Measurements from ENCODE around the gene SLC25A13.
"Not testable (repeated sequence)": the region's sequence is repeated elsewhere in the genome, so short reads cannot be mapped to it uniquely, and the experiment has no call there.

The SLC25A13 gene

DNA sequence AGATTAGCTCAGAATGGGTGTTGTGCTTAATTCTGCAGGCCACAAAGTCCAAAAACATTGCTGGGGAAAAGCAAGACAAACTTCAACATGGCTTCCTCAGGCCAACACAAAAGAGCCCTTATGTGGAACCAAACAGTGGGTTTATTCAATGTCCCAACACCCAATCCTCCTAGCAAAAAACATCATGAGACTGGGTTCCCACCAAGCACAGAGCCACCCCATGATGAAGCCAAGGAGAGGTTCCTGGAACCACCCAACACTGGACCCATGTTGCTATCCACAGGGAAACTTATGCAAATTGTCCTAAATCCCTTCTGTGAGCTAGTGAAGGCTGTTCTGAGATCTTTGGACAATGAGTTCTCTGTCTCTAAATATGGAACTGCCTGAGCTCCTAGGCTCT is 24.0 kb downstream of the SLC25A13 start:
- DNase-seq, result no peak

DNA sequence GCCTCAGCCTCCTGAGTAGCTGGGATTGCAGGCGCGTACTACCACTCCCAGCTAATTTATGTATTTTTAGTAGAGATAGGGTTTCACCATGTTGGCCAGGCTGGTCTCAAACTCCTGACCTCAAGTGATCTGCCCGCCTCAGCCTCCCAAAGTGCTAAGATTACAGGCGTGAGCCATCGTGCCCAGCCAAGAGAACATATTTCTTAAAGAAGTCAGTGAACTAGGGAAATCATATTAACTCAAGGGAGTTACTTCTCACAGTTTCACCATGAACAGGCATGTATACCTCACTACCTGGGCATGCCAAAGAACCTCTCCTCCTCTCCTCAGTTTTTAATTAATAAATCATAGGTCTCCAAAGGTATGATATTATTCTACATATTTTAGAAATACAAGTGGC is 24.5 kb downstream of the SLC25A13 start:
- DNase-seq, result not testable (repeated sequence)

DNA sequence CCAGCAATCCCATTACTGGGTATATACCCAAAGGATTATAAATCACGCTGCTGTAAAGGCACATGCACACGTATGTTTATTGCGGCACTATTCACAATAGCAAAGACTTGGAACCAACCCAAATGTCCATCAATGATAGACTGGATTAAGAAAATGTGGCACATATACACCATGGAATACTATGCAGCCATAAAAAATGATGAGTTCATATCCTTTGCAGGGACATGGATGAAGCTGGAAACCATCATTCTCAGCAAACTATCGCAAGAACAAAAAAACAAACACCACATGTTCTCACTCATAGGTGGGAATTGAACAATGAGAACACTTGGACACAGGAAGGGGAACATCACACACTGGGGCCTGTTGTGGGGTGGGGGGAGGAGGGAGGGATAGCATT is 28.0 kb downstream of the SLC25A13 start:
- not testable (repeated sequence) for DNase-seq

DNA sequence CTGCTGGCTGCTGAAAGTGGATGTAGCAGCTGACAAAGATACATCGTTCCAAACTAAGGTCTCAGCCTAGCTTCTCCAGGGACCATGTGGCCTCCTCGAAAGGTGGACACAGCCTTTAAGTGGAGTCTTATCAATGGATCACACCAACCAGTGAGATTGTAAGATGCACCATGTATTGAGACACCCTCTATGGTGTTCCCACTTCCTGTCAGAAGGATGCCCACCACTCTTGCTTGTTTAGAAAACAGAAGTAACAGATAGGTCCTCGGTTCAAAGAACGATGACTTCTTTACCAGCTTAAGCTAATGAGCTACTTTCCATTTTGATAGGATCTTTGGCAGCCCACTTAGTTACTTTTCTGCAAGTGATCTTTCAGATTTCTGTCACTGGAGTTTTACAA is 34.3 kb downstream of the SLC25A13 start:
- no peak for DNase-seq

DNA sequence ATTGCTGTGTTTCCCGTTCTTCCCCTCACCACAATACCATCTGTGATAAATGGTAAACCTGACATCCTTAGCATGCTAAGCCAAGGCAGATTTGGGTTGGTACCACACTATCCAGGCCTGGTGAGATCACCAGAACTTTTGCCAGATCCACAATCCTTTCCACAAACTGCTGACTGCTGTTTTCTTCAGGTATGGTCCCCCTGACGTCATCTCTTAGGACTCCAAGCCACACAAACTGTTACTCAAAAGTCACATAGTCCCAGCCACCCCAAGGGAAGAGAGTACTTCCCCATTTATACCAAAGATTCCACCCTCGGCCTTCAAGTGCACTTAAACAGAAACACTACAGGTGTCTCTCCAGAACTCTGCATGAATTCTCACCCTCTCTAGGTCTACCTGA is 34.8 kb downstream of the SLC25A13 start:
- DNase-seq, result no peak

DNA sequence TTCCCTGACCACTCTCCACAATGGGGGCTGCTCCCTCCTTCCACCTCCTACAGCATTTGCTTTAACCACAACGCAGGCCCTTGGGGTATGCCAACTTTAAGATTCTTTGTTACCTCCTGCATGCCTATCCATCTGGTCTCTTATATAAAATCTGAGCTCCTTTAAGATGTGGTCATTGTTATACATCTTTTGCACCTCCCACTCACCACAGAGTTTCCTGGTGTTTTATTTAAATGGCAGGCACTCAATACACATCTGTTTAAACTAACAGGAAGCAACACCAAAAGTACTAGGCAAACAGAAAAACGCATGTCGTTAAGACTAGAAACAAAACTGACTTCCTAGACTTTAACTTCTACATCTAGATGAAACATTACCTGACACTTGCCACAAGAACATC is 36.3 kb downstream of the SLC25A13 start:
- no peak for DNase-seq

DNA sequence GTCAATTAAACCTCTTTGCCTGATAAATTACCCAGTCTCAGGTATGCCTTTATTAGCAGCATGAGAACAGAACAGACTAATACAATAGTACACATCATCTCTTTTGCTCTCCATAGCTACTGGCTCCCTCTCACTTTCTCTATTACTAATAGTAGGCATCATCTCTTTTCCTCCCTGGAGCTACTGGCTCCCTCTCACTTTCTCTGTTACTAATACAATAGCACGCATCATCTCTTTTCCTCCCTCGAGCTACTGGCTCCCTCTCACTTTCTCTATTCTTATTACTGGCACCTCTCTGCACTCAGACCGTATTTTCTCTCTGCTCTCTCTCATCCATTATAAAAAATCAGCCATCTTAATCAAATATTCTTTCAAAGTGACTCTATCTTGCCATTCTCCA is 37.1 kb downstream of the SLC25A13 start:
- no peak for DNase-seq

DNA sequence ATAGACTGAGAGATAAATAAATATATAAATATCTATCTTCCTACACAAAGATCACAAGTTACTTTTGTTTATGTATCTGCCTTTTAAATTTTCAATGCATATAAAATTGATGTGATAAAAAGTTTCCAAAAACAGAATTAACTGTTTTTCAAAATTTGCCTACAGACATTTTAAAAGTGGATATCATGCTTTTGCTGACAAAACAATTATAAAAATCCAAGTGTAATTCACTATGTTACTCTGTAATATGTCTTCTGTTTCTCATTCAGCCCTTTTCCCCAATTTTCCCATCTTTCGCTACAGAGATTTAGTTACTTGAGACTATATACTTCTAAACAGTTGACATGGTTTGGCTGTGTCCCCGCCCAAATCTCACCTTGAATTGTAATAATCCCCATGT is 37.7 kb downstream of the SLC25A13 start:
- no peak for DNase-seq

DNA sequence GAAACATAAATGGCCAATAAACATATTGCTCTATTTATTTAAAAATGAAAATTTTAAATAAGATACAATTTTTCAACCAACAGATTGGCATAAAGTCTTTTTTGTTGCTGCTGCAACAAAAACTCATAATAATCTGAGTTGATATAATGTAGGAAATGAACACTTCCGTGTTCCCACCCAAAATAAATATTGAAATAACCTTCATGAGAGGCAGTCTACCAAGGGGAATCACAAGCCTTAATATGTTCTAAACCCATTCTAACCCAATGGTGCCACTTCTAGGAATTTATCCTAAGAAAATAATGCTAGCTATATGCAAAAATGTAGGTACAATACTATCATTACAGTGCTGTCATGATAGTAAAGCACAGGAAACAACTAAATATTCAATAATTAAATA is 39.1 kb downstream of the SLC25A13 start:
- no peak for DNase-seq

DNA sequence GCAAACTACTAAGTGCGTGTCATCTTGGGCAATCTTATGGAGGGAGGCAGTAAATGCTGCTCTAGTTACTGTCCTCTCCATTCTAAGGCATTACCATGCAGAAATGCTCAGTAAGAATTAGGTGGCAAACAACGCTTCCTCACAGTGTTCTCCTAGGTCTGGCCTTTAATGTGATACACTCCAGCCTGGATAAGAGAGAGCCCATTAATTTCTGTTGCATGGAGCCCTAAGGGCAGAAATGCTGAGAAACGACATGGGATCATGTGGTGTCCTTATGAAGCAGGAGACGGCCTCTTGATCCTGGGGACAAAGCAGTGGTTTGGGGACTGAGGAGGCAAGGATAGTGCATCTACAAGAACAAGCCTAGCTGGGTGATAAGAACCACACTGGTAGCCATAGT is 44.0 kb downstream of the SLC25A13 start:
- DNase-seq, result no peak

DNA sequence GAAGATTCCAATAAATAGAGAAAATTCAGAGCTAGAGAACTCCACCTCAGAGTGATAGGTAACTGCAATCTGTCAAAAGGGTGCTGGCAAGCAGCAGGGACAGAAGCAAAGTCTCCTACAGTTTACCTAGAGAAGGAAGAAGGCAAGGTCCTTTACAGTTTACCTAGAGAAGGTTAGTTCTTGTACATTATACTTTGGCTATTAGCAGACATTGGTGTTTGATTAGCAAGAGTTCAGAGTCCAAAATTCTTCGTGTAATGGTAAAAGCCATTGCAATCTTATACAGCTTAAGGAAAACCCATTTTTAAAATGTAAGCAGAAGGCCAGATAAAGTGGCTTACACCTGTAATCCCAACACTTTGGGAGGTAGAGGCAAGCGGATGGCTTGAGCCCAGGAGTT is 45.9 kb downstream of the SLC25A13 start:
- no peak for DNase-seq

DNA sequence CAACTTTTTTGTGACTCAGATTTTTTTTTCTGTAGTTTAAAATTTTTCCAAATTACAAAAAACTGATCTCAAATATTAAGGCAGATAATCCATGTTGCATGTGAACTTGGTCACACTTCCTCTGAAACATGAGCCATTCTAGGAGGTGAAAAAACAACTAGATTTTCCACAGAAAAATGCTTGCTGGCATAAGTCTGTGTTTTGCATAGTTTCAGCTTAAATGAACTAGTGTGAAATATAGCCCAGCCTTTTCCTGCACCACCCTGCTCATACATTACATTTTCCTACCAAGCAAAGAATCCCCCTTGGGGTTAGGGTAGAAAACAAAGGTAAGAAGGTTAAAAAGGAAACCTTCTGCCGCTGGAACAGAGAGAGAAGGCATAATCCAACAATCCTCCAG is 48.2 kb downstream of the SLC25A13 start:
- no peak for DNase-seq

DNA sequence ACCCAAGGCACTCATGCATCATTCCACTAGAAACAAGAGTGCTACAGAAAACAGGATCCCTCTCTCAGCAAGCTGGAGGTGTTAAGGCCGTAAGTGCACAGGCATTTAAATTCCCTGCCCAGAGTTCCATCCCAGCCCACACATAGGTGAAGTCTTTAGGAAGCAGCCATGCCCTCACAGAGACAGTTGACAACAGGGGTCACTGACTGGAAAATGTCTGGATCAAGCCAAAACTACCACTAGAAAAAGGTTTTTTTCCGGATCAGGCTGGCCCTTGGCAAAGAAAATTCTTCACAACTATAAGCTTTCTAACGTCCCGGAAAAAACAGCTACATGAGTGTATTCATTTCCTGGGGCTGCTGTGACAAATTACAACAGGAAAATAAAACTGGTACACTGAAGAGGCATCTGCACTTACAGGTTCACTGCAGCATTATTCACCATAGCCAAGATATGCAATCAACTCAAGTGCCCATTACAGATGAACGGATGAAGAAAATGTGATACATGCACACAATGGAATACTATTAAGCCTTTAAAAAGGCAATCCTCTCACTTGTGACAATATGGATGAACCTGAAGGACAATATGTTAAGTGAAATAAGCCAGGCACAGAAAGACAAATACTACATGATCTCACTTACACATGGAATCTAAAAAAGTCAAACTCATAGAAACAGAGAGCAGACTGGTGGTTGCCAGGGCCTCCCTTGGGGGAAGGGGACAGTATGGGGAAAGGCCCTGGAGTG is 52.5 kb downstream of the SLC25A13 start:
- DNase-seq, result no peak

DNA sequence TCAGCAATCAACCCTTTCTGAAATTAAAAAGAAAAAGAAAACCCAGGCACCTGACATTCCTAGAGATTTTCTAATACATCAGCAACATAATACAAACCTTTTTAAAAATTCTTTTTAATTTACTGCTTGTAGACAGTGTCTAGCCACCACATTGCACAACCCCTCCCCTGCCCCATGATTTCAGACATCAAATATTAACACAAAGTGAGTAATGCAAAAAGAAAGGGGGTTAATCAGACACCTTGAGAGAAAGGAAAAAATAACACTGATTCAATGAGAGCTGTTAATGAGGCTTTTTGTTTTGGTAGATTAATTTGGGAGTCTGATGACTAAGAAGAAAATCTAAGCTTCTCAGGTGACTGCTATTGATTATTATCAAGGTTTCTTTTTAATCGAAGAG is 55.3 kb downstream of the SLC25A13 start:
- DNase-seq, result no peak

DNA sequence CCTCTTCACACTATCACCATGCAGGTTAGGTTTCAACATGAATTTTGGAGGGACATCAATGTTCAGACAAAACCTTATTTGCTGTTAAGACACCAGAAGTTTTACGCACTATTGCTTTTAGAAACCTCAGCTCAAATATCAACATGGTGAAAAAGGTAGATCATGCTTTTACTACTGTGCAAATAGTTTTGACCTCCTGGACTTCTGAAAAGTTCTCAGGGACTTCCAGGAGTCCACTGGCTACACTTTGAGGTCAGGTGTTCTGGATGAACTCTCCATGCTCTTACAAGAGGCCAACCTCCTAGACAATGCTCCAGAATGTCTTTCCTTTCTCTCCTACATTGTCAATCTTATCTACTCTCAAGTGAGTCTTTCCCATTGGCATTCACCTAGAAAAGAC is 55.9 kb downstream of the SLC25A13 start:
- no peak for DNase-seq

DNA sequence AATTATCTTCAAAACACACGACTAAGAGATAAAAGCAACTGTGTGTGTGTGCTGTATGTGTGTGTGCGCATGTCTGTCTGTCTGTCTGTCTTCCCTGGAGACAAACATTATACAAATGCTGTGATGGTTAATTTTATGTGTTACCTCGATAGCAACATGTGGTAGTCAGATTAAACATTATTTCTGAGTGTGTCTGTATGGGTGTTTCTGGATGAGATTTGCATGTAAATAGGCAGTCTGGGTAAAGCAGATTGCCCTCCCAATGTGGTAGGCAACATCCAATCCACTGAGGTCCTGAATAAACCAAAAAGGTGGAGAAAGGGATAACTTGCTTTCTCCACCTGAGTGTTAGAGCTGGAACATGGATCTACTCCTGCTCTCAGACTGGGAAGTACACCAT is 67.9 kb downstream of the SLC25A13 start:
- DNase-seq, result no peak

DNA sequence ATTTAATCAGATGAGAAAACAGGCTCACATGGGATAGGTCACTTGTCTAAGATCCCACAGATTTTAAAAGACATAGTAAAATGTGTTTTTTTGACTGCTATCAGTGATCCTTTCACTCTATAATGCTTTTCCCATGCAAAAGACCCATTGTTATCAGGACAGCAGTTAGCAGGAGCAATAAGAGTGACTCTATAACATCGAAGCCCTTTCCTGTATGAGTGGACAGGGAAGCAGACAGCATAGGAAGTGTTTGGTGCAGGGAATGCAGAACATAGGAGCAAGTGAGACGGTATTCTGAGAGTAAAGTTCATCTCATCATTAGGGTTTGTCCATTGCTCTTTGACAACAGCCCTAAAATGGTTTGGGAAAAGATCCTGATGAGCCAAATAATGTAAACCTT is 68.5 kb downstream of the SLC25A13 start:
- no peak for DNase-seq

DNA sequence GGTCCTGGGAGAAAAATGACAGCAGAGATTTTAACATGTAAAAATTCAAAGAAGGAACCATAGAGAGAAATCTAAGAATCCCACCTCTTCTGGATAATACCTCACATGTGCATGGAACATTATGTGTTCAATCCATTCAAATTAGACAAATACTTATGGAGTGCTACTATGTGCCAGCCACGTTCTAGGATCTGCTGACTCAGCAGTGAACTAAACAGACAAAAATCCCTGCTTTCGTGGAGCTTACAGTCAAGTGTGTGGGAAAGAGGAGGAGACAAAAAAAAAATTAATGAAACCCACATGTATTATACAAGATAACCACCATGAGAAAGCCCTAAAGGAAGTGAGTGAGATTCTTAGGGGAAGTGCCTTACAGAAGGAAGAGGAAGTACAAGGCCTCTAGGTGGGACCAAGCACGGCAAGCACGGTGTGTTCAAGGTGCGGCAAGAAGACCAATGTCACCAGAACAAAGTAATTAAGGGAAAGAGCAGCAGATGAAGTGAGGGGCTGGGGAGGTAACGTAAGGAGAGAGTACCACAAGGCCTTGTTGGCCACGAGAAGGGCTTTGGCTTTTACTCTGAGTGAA is 71.0 kb downstream of the SLC25A13 start:
- no peak for DNase-seq

DNA sequence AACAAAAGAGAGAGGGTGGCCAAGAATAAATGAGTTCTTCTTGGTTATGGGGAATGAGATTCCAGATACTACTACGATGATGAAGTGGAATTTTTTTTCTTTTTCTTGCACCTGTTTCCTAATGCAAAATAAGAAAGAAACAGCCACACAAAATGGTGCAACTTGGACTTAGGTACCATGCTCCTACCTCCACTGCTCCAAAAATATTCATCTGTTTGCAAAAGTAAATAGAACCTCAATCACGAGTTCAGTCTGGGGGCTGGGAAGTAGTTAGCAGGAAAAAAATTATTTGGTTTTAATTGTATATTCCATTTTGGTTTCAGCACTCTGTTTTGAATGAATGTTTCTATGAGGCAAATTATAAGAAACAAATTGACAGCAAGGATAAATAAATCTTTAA is 73.5 kb downstream of the SLC25A13 start:
- no peak for DNase-seq

DNA sequence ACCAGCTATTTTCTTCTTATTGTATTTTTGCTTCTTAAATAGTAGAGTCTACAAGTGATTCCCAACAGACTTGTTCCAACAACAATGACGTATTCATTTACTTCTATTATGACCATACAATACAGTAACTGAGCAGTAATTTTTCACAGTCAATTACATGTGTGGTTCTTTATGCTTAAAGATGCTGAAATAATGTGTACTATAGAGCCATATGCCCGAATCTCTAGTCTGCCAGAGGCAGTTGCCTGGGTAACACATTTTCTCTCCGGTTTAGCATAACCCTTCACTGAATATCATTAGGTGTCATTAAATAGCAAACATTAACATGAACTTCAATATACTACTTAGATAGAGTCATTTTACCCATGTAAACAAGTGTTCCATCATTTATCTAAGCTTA is 75.0 kb downstream of the SLC25A13 start:
- DNase-seq, result no peak

DNA sequence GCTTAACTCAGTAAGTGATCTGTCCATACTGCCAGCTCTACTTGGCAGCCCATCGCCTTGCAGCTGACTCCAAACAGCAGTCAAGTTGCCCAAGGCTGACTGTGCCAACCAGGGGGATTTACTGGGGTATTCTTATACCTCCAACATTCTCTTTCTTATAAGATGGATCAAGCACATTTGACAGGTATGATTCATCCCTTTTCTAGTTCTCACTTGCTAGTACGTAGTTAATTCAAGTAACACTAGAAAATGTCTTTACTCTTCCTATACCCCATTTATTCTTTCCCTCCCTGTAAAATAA is 77.0 kb downstream of the SLC25A13 start:
- no peak for DNase-seq

DNA sequence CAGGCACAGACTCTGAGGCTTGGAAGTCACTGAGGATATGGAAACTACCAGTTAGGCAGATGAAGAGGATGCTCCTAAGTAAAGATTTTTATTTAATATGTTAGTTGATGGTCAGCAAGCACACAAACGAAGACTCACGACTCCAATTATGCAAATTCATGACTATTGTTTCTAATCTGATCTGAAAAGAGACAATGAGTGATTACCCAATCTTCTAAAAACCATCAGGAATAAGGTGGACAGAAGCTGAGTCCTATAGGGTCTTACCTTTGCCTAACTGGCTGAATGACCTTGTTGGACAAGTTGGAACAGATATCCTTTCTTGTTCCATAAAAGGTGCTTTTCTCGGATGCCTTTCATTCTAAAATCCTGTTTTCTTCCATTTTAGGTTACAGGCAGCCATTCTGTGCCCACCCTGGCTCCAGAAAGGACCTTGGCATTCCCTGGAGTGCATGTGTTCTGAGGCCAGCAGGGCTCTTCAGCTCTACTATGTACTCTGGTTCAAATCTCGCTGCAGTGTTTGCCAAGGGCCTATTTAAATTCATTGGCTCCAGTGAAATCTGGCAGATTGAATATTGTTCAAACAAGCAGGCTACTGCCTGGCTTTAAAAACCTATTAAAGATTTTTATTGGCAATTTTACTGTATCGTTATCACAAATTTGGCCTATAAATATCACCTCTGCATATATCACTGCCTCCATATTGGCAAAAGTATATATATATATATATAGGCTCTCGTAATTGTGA is 77.5 kb downstream of the SLC25A13 start:
- DNase-seq, result no peak

DNA sequence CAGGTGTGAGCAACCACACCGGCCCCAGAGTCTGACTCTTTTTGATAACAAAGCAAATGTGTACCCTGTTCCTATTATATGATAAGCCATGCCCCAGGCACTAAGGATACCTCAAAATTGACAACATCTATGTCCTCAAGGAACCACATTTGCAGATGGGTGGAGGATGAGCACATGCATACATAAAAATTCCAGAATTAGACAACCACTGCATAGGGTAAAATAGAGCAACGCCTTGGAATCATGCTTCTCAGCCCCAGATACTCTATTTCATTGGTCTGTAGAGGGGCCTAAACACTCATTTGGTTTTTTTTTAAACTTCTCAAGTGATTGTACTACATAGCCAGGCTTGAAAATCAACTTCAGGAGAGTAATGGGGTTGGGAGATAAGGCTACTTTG is 78.7 kb downstream of the SLC25A13 start:
- no peak for DNase-seq

DNA sequence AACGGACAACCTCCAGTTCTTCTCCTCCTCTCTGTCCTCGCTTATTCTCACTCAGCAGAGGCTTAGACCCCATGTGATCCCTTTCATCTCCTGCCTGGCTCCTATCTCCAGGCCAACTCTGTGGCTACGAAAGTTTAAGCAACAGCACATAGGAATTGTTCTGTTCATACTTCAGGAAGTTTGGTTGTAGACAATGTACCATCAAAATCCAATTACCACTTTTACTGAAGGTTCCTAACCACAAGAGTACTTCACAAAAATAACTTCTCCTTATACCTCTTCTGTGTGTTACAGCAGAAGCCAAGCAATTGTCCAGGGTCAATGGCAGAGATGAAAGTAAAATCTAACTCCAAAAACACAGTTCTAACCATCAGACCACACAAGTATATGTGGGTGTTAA is 80.0 kb downstream of the SLC25A13 start:
- no peak for DNase-seq

Measured in cortex of kidney (tissue), 1 donor.